ENCODE results near the gene SLC6A6.

SLC6A6 gene

GRCh38 chr3:14389716-14390115 lies 12.7 kb upstream of the SLC6A6 start:
- no peak for DNase-seq (ENCODE audit: low read depth)
- H3K4me3 ChIP-seq (ENCODE audit: low read length): no peak overlapping the region
- no peak for TF ChIP-seq CTCF (conservative IDR thresholded peaks at IDR 0.05; ENCODE audit: low read depth, low read length)

- H3K4me3 ChIP-seq (ENCODE audit: low read length): no peak overlapping the region
- no peak for TF ChIP-seq CTCF (conservative IDR thresholded peaks at IDR 0.05; ENCODE audit: low read depth, low read length)
- no peak for DNase-seq (ENCODE audit: low read depth)
Observed at GRCh38 chr3:14391033-14391432, 11.4 kb upstream of the SLC6A6 start.

- DNase-seq (ENCODE audit: low read depth): no peak
- TF ChIP-seq CTCF (conservative IDR thresholded peaks at IDR 0.05; ENCODE audit: low read depth, low read length): peak; percentile 15
- no peak overlapping the region for H3K4me3 ChIP-seq (ENCODE audit: low read length)
Observed at GRCh38 chr3:14392231-14392630, 10.2 kb upstream of the SLC6A6 start.

GRCh38 chr3:14392803-14393319 lies 9.5 kb upstream of the SLC6A6 start:
- no peak for TF ChIP-seq CTCF (conservative IDR thresholded peaks at IDR 0.05; ENCODE audit: low read depth, low read length)
- no peak overlapping the region for H3K4me3 ChIP-seq (ENCODE audit: low read length)
- DNase-seq (ENCODE audit: low read depth): no peak

GRCh38 chr3:14393440-14394106 lies 8.8 kb upstream of the SLC6A6 start:
- peak; percentile 1 for TF ChIP-seq CTCF (conservative IDR thresholded peaks at IDR 0.05; ENCODE audit: low read depth, low read length)
- DNase-seq (ENCODE audit: low read depth): no peak
- no peak overlapping the region for H3K4me3 ChIP-seq (ENCODE audit: low read length)

- DNase-seq (ENCODE audit: low read depth): no peak
- no peak for TF ChIP-seq CTCF (conservative IDR thresholded peaks at IDR 0.05; ENCODE audit: low read depth, low read length)
- H3K4me3 ChIP-seq (ENCODE audit: low read length): no peak overlapping the region
Observed at GRCh38 chr3:14396031-14396692, 6.2 kb upstream of the SLC6A6 start.

GRCh38 chr3:14397046-14397445 lies 5.4 kb upstream of the SLC6A6 start:
- H3K4me3 ChIP-seq (ENCODE audit: low read length): no peak overlapping the region
- DNase-seq (ENCODE audit: low read depth): no peak
- no peak for TF ChIP-seq CTCF (conservative IDR thresholded peaks at IDR 0.05; ENCODE audit: low read depth, low read length)

Measured in retinal pigment epithelial cell (primary cell).